Neural crest cell (in vitro differentiated cells): ENCODE measurements around the gene DENND5B. TPM values are rescaled to one million over a fixed set of nuclear protein-coding genes. Genes with fewer than 3 reads are reported as not detected.
A peak's percentile ranks its signal among the peaks of the same experiment; 100 is the strongest.

ENCODE experiments used
- DNase-seq: peaks from one replicate; pipeline ENCODE4 v3.0.0; 2021; ENCODE audit warnings: low read depth, mixed read lengths, low spot score
- H3K27ac Mint-ChIP-seq: one replicate; pipeline ENCODE4 v1.8.0; 2021; ENCODE audit warnings: mild to moderate bottlenecking, mixed read lengths; ENCODE audit not compliant: unreplicated experiment
- H3K27me3 Mint-ChIP-seq: 2 replicates; pipeline ENCODE4 v1.8.0; 2021; ENCODE audit warnings: low read depth, mild to moderate bottlenecking, mixed read lengths
- H3K36me3 Mint-ChIP-seq: 2 replicates; pipeline ENCODE4 v1.8.0; 2021; ENCODE audit warnings: low read depth, mild to moderate bottlenecking, mixed read lengths
- H3K4me1 Mint-ChIP-seq: 2 replicates; pipeline ENCODE4 v1.8.0; 2021; ENCODE audit warnings: mixed read lengths
- H3K4me3 Mint-ChIP-seq: one replicate; pipeline ENCODE4 v1.8.0; 2021; ENCODE audit warnings: mild to moderate bottlenecking, mixed read lengths
- H3K9me3 Mint-ChIP-seq: 2 replicates; pipeline ENCODE4 v1.8.0; 2021; ENCODE audit warnings: mixed read lengths
- total RNA-seq: library from RNA; stranded (reverse); gene quantifications from 2 replicates; pipeline ENCODE4 v1.2.1, GENCODE V29; 2021
- TF ChIP-seq, protein P1 (sequence below): fragments of 200-600 bp; sonication (generic); conservative IDR thresholded peaks from 2 replicates; pipeline ENCODE4 v1.5.0; 2021; ENCODE audit warnings: antibody characterized with exemption, mild to moderate bottlenecking

Gene DENND5B
- total RNA-seq, 1 donor from 2014 or later = 33.2 TPM

DNA sequence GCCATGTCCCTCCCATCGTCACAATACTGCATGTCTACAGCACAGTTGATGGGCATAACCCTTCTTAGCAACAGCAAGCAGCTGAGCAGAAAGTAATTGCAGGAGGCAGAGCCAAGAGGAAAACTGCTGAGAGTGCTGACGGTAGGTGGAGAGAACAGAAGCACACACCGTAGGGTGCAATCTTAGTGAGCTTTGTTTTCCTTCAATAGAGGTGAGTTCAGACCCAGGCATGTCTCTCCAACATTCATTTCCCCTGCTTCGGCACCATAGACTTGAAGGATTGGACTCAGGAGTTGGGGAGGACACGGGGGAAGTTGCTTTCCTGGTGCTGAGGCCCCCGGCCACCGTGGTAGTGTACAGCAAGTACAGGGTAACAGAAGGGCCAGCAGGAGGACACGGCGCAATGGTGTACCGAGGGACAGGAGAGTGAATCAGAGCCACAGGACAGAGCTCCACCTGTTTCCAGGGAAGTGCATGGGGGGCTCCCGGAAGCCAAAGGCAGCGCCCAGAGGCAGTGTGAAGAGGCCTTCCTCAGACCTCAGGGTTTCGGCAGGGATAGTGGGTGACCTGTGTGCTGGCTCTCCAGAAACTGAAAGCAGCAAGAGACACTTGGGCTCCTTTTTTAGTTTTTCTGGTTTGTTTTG is 228.7 kb downstream of the DENND5B start:
- TF ChIP-seq, protein P1, sequence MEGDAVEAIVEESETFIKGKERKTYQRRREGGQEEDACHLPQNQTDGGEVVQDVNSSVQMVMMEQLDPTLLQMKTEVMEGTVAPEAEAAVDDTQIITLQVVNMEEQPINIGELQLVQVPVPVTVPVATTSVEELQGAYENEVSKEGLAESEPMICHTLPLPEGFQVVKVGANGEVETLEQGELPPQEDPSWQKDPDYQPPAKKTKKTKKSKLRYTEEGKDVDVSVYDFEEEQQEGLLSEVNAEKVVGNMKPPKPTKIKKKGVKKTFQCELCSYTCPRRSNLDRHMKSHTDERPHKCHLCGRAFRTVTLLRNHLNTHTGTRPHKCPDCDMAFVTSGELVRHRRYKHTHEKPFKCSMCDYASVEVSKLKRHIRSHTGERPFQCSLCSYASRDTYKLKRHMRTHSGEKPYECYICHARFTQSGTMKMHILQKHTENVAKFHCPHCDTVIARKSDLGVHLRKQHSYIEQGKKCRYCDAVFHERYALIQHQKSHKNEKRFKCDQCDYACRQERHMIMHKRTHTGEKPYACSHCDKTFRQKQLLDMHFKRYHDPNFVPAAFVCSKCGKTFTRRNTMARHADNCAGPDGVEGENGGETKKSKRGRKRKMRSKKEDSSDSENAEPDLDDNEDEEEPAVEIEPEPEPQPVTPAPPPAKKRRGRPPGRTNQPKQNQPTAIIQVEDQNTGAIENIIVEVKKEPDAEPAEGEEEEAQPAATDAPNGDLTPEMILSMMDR = peak; percentile 27
- H3K27me3 Mint-ChIP-seq = no peaks in the 10 kb centered on the region
- no peaks in the 10 kb centered on the region for H3K9me3 Mint-ChIP-seq
- peaks cover 27% of the 10 kb centered on the region for H3K4me1 Mint-ChIP-seq
- peak overlapping the region; percentile 4 for H3K4me3 Mint-ChIP-seq
- H3K27ac Mint-ChIP-seq = peak overlapping the region; percentile 57
- no peaks in the 10 kb centered on the region for H3K36me3 Mint-ChIP-seq
- no peak for DNase-seq

DNA sequence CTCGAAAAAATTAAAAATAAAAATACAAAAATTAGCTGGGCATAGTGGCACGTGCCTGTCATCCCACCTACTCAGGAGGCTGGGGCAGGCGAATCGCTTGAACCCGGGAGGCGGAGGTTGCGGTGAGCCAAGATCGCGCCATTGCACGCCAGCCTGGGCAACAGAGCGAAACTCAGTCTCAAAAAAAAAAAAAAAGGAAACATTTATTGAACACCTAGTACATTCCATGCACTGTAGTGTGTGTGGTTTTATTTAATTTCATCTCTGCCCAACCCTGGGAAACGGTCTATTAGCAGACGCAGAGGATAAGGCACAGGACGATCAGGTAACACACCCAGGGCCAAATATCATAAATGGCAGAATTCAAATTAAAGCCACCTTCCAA is 229.2 kb downstream of the DENND5B start:
- Mint-ChIP-seq H3K27me3 (no peaks in the 10 kb centered on the region), H3K4me3 (peak overlapping the region; percentile 4)

DNA sequence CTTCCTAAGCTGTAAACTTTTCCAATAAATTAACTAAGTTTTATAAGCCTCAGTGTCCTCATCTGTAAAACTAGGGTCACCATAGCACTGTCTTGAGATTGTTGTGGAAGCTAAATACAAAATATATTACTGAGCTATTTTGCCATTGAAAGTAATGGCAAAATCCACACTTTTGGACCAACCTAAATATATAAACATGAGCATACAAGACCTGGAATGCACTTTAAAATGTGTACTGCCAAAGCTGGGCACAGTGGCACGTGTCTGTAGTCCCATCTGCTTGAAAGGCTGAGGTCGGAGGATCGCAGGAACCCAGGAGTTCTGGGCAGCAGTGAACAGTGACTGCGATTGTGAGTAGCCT is 235.2 kb downstream of the DENND5B start:
- TF ChIP-seq, protein P1 = no peak
- Mint-ChIP-seq H3K4me3 (no peak overlapping the region), H3K36me3 (no peaks in the 10 kb centered on the region), H3K4me1 (peaks cover 22% of the 10 kb centered on the region), H3K27ac (no peak overlapping the region), H3K9me3 (no peaks in the 10 kb centered on the region), H3K27me3 (no peaks in the 10 kb centered on the region)
- DNase-seq = no peak

More for the DNA sequence above, 229.2 kb downstream of the DENND5B start:
- Mint-ChIP-seq H3K4me1 (peaks cover 27% of the 10 kb centered on the region), H3K27ac (no peak overlapping the region), H3K9me3 (no peaks in the 10 kb centered on the region), H3K36me3 (no peaks in the 10 kb centered on the region)
- no peak for DNase-seq
- TF ChIP-seq, protein P1 = no peak

DNA sequence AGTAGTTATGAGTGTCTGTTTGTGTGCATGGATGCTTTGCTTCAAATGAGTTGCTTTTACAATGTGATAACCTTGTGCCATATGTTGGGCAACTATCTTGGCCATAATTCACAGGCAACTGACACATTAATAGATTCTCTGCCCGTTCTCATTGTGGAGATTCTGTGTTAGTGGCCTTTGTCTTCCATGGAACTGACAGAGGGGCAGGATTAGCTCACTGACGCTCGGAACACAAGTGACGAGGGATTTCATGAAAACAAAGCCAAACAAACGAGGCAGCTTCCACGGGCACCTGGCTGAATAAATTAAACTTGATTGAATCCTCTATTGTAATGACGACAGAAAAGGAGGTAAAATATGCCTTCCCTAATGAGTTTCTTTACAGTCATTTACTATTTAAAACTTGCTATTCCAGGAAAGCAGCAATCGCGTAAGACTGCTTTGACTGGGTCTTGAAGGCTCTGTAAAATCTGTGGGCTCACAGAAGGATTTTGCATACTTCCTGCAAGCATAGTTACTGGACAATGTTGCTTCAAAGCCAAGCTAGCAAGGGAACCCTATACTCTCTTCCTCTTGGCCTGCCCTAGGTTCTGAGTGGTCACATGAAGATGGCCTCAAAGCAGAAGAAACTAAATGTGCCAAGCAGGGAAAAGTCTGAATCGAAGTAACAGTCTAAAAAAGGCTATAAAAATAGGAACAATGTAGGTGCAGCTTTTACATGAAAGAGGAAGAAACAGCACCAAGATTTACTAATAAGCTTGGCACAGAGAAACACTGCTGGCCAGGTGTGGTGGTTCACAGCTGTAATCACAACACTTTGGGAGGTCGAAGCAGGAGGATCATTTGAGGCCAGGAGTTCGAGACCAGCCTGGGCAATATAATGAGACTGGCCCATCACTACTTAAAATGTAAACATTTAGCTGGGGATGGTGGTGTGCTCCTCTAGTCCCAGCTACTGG is 236.9 kb downstream of the DENND5B start:
- Mint-ChIP-seq H3K27me3 (no peaks in the 10 kb centered on the region), H3K36me3 (no peaks in the 10 kb centered on the region), H3K4me3 (peak overlapping the region; percentile 16), H3K27ac (peak overlapping the region; percentile 89), H3K4me1 (peaks cover 22% of the 10 kb centered on the region), H3K9me3 (peaks cover 4% of the 10 kb centered on the region)
- DNase-seq = no peak
- TF ChIP-seq, protein P1 = no peak

DNA sequence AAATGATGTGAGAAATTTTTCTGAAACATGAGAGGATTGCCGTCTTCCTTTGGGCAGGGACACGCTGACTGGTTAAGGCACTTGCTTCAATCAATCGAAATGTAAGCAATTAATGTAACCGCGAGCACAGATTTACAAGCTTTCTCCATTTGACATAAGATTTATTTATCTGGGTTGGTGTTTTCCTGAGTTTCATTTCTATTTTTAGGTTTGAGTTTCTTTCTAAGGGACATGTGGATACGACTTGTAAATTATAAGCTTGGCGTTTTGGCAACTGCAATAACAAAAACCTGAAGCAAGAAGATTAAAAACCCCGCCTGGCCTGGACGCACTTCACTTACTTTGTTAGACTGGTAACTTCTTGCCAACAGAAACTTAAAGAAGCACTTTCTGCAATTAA is 244.7 kb downstream of the DENND5B start:
- Mint-ChIP-seq H3K4me3 (no peak overlapping the region), H3K36me3 (no peaks in the 10 kb centered on the region), H3K27ac (no peak overlapping the region), H3K27me3 (no peaks in the 10 kb centered on the region), H3K4me1 (no peaks in the 10 kb centered on the region), H3K9me3 (peaks cover 4% of the 10 kb centered on the region)
- TF ChIP-seq, protein P1 = no peak
- no peak for DNase-seq
